HAP-1 (cell line): ENCODE results near the gene OXCT2.
"Not testable (repeated sequence)": the region's sequence is repeated elsewhere in the genome, so short reads cannot be mapped to it uniquely, and the experiment has no call there.

Experiments used
- DNase-seq, 2 experiments: peaks; one replicate each; pipeline ENCODE4 v3.0.0-alpha.2; 2016 to 2020; ENCODE audit warnings: low spot score in 2 of 2
- H3K27me3 ChIP-seq: fragments of 250-450 bp; sonication (Bioruptor Pico); 2 replicates; pipeline ENCODE4 v1.5.1; 2020; ENCODE audit warnings: low read depth, mild to moderate bottlenecking, moderate library complexity
- H3K36me3 ChIP-seq: fragments of 250-450 bp; sonication (Bioruptor Pico); replicated peaks from 2 replicates; pipeline ENCODE4 v1.5.1; 2020; ENCODE audit warnings: mild to moderate bottlenecking
- H3K4me1 ChIP-seq: fragments of 250-450 bp; sonication (Bioruptor Pico); 2 replicates; pipeline ENCODE4 v1.5.1; 2020; ENCODE audit warnings: mild to moderate bottlenecking
- H3K4me3 ChIP-seq: fragments of 250-450 bp; sonication (Bioruptor Pico); 2 replicates; pipeline ENCODE4 v1.5.1; 2020; ENCODE audit warnings: mild to moderate bottlenecking, moderate library complexity
- H3K9me3 ChIP-seq: fragments of 250-450 bp; sonication (Bioruptor Pico); 2 replicates; pipeline ENCODE4 v1.5.1; 2020; ENCODE audit warnings: mild to moderate bottlenecking, moderate library complexity
- in situ Hi-C: fragments of 300-500 bp; cut with MboI; formaldehyde crosslinking; loops from 3 replicates; pipeline ENCODE4 v1.14.3; 2020; ENCODE audit warnings: low sequenced_read_pairs, inconsistent platforms, mixed read lengths

The OXCT2 gene

DNA sequence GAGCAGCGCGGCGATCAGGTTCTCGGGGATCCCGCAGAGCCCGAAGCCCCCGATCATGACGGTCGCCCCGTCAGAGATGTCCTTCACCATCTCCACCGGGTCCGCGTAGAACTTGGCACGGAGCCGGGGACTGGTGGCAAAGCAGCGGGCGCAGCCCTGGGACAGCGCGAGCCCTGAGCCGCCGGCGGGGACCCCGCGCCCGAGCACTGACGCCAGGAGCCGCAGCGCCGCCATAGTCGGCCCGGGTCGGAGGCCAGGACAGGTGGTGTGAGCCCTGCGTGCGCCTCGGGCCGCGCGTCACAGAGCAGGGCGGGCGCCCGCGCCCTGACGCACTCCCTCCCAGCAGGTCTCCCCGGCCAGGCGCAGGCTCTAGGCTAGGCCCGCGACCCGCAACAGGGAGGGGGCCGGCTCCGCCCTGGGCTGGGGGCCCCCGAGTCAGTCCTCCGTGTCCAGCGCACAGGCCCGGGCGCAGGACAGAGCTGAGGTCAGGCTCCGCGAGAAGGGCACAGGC is at the start of gene OXCT2:
Gene OXCT2, minus strand, starts transcription at position 327 of the 511 bp plus-strand sequence. Its CDS starts 93 bp downstream, at position 234.
- in situ Hi-C loops, H3K9me3 ChIP-seq, H3K4me1 ChIP-seq, DNase-seq, H3K36me3 ChIP-seq, H3K4me3 ChIP-seq, H3K27me3 ChIP-seq: not testable (repeated sequence)

DNA sequence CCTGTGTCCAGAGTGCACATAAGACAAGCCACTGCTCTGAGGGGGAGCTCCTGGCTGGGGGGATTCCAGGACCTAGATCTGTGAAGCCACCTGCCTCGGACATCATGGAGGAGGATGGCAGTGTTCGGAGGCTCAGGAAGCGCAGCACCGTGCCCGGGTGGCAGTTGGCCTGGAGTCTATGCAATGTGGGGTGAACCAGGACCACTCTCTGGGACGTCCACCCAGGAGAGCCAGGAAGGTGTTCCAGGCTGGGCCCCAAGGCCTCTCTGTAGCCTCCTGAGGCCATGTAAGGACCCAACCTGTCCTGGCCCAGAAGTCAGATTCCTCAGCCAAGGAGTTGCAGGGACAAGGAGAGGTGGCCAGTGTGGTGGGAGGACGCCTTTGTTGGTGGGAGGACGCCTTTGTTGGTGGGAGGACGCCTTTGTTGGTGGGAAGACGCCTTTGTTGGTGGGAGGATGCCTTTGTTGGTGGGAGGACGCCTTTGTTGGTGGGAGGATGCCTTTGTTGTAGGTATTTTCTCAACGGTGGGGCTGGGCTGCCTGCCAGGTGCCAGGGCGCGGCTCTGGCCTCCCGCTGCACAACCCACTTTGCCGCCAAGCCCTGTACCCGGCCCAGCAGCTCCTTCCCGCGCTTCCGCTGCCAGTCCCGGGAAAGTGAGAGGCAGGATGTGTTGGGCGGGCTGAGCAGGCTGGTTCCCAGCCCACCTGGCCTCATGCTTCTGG is 48.1 kb upstream of the OXCT2 start:
- in situ Hi-C loops: loop anchor here (10.0 kb wide), 1 partner anchor 216 kb away; no protein-coding TSS in a partner anchor

DNA sequence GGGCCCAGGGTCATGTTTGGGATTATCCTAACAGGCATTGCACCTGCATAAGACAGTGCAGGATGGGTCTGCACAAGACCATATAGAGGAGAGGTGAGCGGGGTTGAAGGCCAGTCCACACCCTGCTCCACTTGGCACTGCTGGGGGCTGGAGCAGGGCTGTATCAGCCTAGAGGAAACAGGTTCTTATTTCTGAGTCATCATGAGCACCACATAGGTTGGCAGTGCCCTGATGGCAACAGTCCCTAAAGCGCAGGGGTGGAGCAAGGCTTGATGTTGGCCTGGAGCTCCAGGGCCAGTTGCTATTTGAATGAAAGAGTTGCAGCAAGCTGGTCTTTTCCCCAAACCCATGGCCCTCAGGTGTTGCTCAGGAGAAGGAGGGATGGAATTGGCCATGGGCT is 47.3 kb upstream of the OXCT2 start:
- in situ Hi-C loops: loop anchor here (10.0 kb wide), 1 partner anchor 216 kb away; no protein-coding TSS in a partner anchor
- no peaks in the 10 kb centered on the region for H3K9me3 ChIP-seq
- no peaks in the 10 kb centered on the region; the same call in 1 of the 2 replicates for H3K27me3 ChIP-seq
- DNase-seq: no peak
- H3K4me1 ChIP-seq: no peaks in the 10 kb centered on the region
- no peaks in the 10 kb centered on the region for H3K36me3 ChIP-seq
- H3K4me3 ChIP-seq: no peak overlapping the region

More for the DNA sequence above, 48.1 kb upstream of the OXCT2 start:
- Histone ChIP-seq H3K9me3 (no peaks in the 10 kb centered on the region), H3K36me3 (no peaks in the 10 kb centered on the region), H3K4me3 (no peak overlapping the region), H3K27me3 (no peaks in the 10 kb centered on the region; the same call in 1 of the 2 replicates), H3K4me1 (no peaks in the 10 kb centered on the region)
- no peak for DNase-seq

DNA sequence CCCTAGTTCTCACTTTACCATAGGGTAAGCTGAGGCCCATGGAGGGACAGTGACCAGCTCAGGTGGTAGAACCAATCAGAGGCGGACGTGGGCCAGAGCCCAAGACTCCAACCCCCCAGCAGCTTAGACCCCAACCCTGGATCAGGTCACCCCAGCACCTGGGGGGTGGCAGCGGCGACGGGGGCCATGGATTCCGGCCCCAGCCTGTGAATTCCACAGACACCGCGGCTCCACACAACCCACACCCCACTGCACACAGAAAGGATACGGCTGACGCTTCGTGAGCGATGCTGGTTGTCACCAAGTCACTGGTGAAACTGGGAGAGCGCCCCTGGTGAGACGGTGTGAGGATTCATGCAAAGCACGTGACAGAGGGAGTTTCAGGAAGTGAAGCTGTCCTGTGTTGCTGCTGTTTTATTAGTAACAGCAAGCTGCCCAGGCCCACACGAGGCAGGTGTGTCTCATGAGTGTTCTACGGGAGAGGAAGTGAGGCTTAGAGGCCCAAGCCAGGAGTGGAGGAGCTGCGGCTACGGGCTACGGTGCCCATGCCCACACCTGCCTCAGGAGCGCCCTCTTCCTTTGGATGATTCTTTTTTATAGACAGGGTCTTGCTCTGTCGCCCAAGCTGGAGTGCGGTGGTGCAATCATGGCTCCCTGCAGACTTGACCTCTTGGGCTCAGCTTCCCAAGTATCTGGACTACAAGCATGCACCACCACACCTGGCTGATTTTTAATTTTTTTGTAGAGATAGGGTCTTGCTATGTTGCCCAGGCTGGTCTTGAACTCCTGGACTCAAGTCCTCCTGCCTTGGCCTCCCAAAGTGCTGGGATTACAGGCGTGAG is 46.2 kb upstream of the OXCT2 start:
- H3K4me3 ChIP-seq, H3K9me3 ChIP-seq, H3K4me1 ChIP-seq, H3K36me3 ChIP-seq, H3K27me3 ChIP-seq: not testable (repeated sequence)
- in situ Hi-C loops: loop anchor here (10.0 kb wide), 1 partner anchor 217 kb away; no protein-coding TSS in a partner anchor
- peak in 1 of 2 experiments; percentile 19 for DNase-seq

DNA sequence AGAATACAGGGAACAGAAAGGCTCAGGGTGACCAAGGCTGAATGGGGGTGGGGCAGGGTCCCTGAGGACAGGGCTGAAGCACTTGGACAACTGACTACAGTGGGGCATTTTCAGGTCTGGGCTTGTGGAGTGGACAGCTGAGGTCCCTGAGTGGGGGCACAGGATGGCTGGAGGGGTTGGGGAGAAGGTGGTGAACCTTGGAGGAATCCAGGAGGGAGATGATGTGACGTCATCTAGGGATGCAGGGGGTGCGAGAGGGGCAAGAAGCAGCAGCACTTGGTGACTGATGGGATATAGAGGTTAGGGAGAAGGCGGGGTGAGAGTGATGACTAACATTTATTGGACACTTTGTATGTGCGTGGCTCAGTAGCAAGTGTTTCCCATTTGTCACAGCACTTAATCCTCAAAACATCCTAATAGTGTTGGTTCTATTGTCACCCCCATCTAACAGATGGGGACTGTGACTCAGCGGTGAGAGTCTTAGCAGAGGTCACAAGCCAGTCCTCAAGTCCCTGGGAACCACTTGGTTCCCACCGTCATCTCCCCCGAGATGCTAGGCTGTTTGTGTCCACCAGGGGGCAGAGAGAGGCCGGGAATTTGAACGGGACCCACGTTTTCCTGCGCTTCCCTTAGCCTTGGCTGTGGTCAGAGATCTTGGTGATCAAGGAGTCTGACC is 45.4 kb upstream of the OXCT2 start:
- in situ Hi-C loops: loop anchor here (10.0 kb wide), 1 partner anchor 218 kb away; no protein-coding TSS in a partner anchor
- Histone ChIP-seq H3K27me3 (no peaks in the 10 kb centered on the region; the same call in 1 of the 2 replicates), H3K36me3 (no peaks in the 10 kb centered on the region), H3K4me1 (no peaks in the 10 kb centered on the region), H3K4me3 (no peak overlapping the region), H3K9me3 (no peaks in the 10 kb centered on the region)
- peak; percentile 49 to 70 for DNase-seq

DNA sequence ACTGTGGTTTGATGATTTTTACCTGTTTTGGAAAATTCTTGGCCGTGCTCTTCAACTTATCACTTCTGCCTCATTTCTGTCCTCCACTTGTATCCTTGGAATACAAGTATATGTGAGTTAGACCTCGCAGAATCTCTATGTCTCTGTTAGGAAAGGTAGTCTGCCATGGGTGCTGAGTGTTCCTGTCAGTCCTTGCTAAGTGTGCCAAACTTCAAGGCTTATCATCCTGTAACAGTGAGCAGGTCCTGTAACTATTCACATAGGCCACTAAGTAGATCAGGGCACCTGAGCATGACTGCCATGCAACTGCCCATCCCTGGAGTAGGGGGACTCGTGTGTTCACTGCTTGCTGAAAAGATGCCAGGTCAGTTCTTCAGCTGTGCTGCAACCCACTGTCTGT is 41.8 kb upstream of the OXCT2 start:
- Histone ChIP-seq H3K36me3 (no peaks in the 10 kb centered on the region), H3K27me3 (no peaks in the 10 kb centered on the region; the same call in 1 of the 2 replicates), H3K9me3 (no peaks in the 10 kb centered on the region), H3K4me1 (no peaks in the 10 kb centered on the region), H3K4me3 (no peak overlapping the region)
- no peak for DNase-seq
- in situ Hi-C loops: loop anchor here (10.0 kb wide), 1 partner anchor 222 kb away; no protein-coding TSS in a partner anchor

DNA sequence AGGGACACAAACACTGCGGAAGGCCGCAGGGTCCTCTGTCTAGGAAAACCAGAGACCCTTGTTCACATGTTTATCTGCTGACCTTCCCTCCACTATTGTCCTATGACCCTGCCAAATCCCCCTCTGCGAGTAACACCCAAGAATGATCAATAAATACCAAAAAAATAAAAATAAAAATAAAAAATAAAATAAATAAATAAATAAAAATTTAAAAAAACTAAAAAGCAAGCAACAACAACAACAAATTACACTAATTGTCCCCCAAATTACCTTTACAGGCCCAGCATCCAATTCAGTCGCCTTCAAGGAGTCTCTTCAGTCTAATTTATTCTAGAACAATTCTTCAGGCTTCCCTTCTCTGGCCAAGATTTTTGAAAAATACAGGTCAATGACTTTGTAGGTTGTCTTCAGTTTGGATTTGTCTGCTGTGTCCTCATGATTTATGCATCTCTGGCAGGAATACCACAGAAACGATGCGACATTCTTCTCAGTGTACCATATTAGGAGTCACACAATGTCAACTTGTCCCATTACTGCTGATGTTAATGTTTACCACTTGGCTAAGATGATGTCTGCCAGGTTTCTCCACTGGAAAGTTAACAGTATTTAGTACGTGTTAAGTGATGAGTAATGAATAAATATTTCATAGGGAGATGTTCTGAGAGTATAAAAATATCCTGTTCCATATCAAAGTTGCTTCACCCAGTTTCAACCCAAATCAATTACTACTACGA is 37.8 kb upstream of the OXCT2 start:
- no peaks in the 10 kb centered on the region for H3K4me1 ChIP-seq
- H3K27me3 ChIP-seq: no peaks in the 10 kb centered on the region
- H3K4me3 ChIP-seq: no peak overlapping the region
- H3K9me3 ChIP-seq: peaks cover 8% of the 10 kb centered on the region; the same call in 1 of the 2 replicates
- DNase-seq: no peak
- in situ Hi-C loops: no loop called here
- no peaks in the 10 kb centered on the region for H3K36me3 ChIP-seq

DNA sequence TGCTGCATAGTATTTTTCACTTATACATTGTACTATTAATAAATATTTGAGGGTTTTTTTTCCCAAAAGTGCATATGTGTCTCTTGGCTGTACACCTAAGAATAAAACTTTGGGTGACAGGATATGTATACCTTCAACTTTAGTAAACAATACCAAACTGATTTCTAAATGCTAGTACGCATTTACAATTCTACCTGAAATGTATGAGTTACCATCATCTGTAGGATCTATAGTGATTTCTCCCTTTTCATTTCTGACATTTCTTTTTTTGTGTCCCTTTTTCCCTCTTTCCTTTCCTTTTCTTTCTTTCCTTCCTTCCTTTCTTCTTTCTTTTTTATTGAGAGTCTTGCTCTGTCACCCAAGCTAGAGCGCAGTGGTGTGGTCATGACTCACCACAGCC is 34.2 kb upstream of the OXCT2 start:
- no peaks in the 10 kb centered on the region for H3K36me3 ChIP-seq
- H3K9me3 ChIP-seq: peaks cover 8% of the 10 kb centered on the region; the same call in 1 of the 2 replicates
- in situ Hi-C loops: no loop called here
- DNase-seq: no peak
- H3K27me3 ChIP-seq: no peaks in the 10 kb centered on the region
- peaks cover 5% of the 10 kb centered on the region for H3K4me1 ChIP-seq
- H3K4me3 ChIP-seq: no peak overlapping the region

DNA sequence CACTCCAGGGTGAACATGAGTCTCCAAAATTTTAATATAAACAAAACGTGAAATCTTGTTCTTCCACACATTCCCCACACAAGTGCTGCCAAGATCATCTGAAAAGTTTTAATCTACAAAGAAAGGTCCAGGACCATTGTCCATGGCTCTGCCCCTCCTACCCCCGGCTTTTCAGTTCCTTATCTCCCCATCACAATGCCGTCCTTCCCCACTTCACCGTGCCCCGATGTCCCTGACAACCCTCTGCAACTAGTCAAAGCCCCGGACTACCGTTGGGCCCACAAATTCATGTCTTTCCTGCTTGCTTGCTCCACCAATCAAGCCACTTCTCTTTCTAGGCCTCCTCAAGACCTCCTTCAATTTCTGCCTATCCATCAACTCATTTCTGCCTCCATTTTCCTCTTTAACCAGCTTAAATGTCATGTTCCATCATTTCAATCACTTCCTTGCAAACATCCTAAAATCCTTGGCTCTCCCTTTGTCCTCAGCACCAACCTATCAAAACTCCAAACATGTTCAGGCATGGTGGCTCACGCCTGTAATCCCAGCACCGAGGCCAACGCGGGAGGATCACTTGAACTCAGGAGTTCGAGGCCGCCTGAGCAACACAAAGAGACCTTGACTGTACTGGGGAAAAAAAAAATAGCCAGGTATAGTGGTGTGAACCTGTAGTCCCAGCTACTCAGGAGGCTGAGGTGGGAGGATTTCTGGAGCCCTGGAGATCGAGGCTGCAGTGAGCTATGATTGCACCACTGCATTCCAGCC is 31.5 kb upstream of the OXCT2 start:
- H3K27me3 ChIP-seq: no peaks in the 10 kb centered on the region
- peaks cover 8% of the 10 kb centered on the region for H3K4me1 ChIP-seq
- no peak for DNase-seq
- H3K36me3 ChIP-seq: no peaks in the 10 kb centered on the region
- H3K4me3 ChIP-seq: no peak overlapping the region
- in situ Hi-C loops: no loop called here
- peaks cover 8% of the 10 kb centered on the region; the same call in 1 of the 2 replicates for H3K9me3 ChIP-seq

DNA sequence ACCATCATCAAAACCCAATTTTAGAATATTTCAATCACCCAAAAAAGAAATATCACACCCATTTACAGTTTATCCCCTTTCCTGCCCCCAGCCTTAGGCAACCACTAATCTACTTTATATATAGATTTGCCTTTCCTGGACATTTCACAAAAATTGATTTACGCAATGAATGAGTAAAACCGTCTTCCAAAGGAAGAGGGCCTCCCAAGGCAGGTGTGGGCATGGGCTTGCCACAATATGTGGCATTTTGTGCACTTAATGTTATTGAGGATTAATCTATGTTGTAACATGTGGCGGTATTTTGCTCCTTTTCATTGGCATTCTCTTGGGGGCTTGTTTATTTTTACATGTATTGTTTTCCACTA is 29.3 kb upstream of the OXCT2 start:
- H3K36me3 ChIP-seq: no peaks in the 10 kb centered on the region
- H3K4me1 ChIP-seq: peaks cover 8% of the 10 kb centered on the region
- H3K27me3 ChIP-seq: no peaks in the 10 kb centered on the region
- H3K4me3 ChIP-seq: no peak overlapping the region
- peaks cover 5% of the 10 kb centered on the region; the same call in 1 of the 2 replicates for H3K9me3 ChIP-seq
- in situ Hi-C loops: no loop called here
- DNase-seq: no peak

DNA sequence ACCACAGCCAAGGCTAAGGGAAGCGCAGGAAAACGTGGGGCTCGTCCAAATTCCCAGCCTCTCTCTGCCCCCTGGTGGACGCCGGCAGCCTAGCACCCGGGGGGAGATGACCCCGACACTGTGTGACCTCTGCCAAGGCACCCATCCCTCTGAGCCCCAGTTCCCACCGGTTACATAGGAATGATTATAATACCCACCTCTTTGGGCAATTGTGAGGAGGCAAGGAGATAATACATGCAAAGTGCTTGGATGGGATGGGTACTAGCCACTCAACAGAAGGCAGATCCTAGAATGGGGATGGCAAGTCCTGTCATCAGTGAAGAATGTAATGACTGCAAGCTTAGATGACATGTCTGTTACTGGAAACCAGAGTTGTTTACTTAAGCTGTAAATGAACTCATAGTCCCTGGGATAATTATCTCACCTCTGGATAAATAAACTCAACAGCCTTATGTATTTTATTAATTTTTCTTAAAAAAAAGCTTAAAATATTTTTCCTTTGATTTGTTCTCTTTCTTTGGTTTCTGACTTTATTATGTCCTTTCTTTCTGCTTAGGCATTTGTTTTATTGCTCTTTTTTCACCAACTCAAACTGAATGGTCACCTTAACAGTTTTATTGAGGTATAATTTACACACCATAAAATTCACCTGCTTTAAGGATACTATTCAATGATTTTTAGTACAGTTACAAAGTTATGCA is 28.8 kb upstream of the OXCT2 start:
- DNase-seq: peak; percentile 43 to 90
- H3K4me3 ChIP-seq: no peak overlapping the region
- peaks cover under 1% of the 10 kb centered on the region; the same call in 1 of the 2 replicates for H3K9me3 ChIP-seq
- in situ Hi-C loops: loop anchor here (10.0 kb wide), 1 partner anchor 195 kb away; no protein-coding TSS in a partner anchor
- no peaks in the 10 kb centered on the region for H3K36me3 ChIP-seq
- H3K27me3 ChIP-seq: no peaks in the 10 kb centered on the region
- peaks cover 8% of the 10 kb centered on the region for H3K4me1 ChIP-seq
